NCI-H1417 (cell line): Measurements from ENCODE around the gene FAM43B.

ENCODE experiments used
- DNase-seq, 3 experiments: peaks; one replicate each; lab custom pipeline; 2025; lab: John Stamatoyannopoulos, UW

FAM43B gene

GRCh38 chr1:20552728-20553445 is 514 bp downstream of the FAM43B start:
- DNase-seq = peak in 1 of 3 experiments; percentile 27

- DNase-seq = no peak
These were observed 2.8 kb downstream of the FAM43B start for GRCh38 chr1:20555025-20555757.

GRCh38 chr1:20555758-20556120 is 3.4 kb downstream of the FAM43B start:
- no peak for DNase-seq

- DNase-seq = no peak
These were observed 5.8 kb downstream of the FAM43B start for GRCh38 chr1:20558191-20558590.

GRCh38 chr1:20560966-20561365 is 8.6 kb downstream of the FAM43B start:
- no peak for DNase-seq

- DNase-seq = no peak
These were observed 12.9 kb downstream of the FAM43B start for GRCh38 chr1:20565234-20565633.

GRCh38 chr1:20569523-20570098 is 17.2 kb downstream of the FAM43B start:
- no peak for DNase-seq

- DNase-seq = no peak
These were observed 19.1 kb downstream of the FAM43B start for GRCh38 chr1:20571427-20571826.

GRCh38 chr1:20573987-20574386 is 21.6 kb downstream of the FAM43B start:
- no peak for DNase-seq

GRCh38 chr1:20574686-20575540 is 22.5 kb downstream of the FAM43B start:
- peak; percentile 7 to 44 (median 30) for DNase-seq

GRCh38 chr1:20575541-20576336 is 23.4 kb downstream of the FAM43B start:
- DNase-seq = no peak

GRCh38 chr1:20578062-20578461 is 25.7 kb downstream of the FAM43B start:
- DNase-seq = no peak

- DNase-seq = no peak
These were observed 26.5 kb downstream of the FAM43B start for GRCh38 chr1:20578721-20579395.

- DNase-seq = no peak
These were observed 32.5 kb downstream of the FAM43B start for GRCh38 chr1:20584890-20585289.

- no peak for DNase-seq
These were observed 34.7 kb downstream of the FAM43B start for GRCh38 chr1:20586953-20587660.

- DNase-seq = no peak
These were observed 35.3 kb downstream of the FAM43B start for GRCh38 chr1:20587661-20588053.

- DNase-seq = no peak
These were observed 36.4 kb downstream of the FAM43B start, which contains the start of gene CDA for GRCh38 chr1:20588634-20589225. CDA (plus strand) TSS chr1:20589097; CDS start chr1:20589130, 33 bp downstream.

GRCh38 chr1:20589331-20590278 is 37.2 kb downstream of the FAM43B start:
- DNase-seq = no peak
